Dermis blood vessel endothelial cell (primary cell): ENCODE measurements around the gene BCAS3. TPM values are rescaled to one million over a fixed set of nuclear protein-coding genes. Genes with fewer than 3 reads are reported as not detected.

Experiments used
- DNase-seq: peaks from one replicate; pipeline ENCODE4 v3.0.0; 2010
- total RNA-seq: library from RNA; depleted of rRNA; stranded (reverse); fragments of >200 nt; gene quantifications from 2 replicates; pipeline ENCODE4 v1.2.3, GENCODE V29; 2014

Gene BCAS3
- total RNA-seq, 1 donor from 2014 or later, result 27.4 TPM

- no peak for DNase-seq
Observed at GRCh38 chr17:61161615-61162134, 484.0 kb downstream of the BCAS3 start.

- DNase-seq, result no peak
Observed at GRCh38 chr17:61164517-61164916, 486.9 kb downstream of the BCAS3 start.

- no peak for DNase-seq
Observed at GRCh38 chr17:61167075-61167474, 489.4 kb downstream of the BCAS3 start.

GRCh38 chr17:61168506-61168905 is 490.9 kb downstream of the BCAS3 start:
- DNase-seq, result no peak

- DNase-seq, result no peak
Observed at GRCh38 chr17:61174310-61174709, 496.7 kb downstream of the BCAS3 start.

GRCh38 chr17:61175298-61176142 is 497.9 kb downstream of the BCAS3 start:
- DNase-seq, result no peak

- DNase-seq, result no peak
Observed at GRCh38 chr17:61177351-61177750, 499.7 kb downstream of the BCAS3 start.

- no peak for DNase-seq
Observed at GRCh38 chr17:61178284-61178683, 500.6 kb downstream of the BCAS3 start.

- DNase-seq, result no peak
Observed at GRCh38 chr17:61179380-61179806, 501.7 kb downstream of the BCAS3 start.

- no peak for DNase-seq
Observed at GRCh38 chr17:61183793-61184192, 506.1 kb downstream of the BCAS3 start.

GRCh38 chr17:61185385-61185784 is 507.7 kb downstream of the BCAS3 start:
- no peak for DNase-seq

- no peak for DNase-seq
Observed at GRCh38 chr17:61187038-61187437, 509.4 kb downstream of the BCAS3 start.

- DNase-seq, result no peak
Observed at GRCh38 chr17:61188081-61188480, 510.4 kb downstream of the BCAS3 start.

- DNase-seq, result no peak
Observed at GRCh38 chr17:61189968-61190367, 512.3 kb downstream of the BCAS3 start.

- no peak for DNase-seq
Observed at GRCh38 chr17:61196302-61196704, 518.7 kb downstream of the BCAS3 start.

GRCh38 chr17:61196799-61197198 is 519.1 kb downstream of the BCAS3 start:
- no peak for DNase-seq

- no peak for DNase-seq
Observed at GRCh38 chr17:61199431-61200338, 522.0 kb downstream of the BCAS3 start.

- no peak for DNase-seq
Observed at GRCh38 chr17:61200339-61200715, 522.7 kb downstream of the BCAS3 start.

- no peak for DNase-seq
Observed at GRCh38 chr17:61201211-61201610, 523.6 kb downstream of the BCAS3 start.

- no peak for DNase-seq
Observed at GRCh38 chr17:61202564-61202963, 524.9 kb downstream of the BCAS3 start.

- no peak for DNase-seq
Observed at GRCh38 chr17:61203671-61204131, 526.0 kb downstream of the BCAS3 start.

- DNase-seq, result no peak
Observed at GRCh38 chr17:61204456-61204855, 526.8 kb downstream of the BCAS3 start.

- no peak for DNase-seq
Observed at GRCh38 chr17:61205401-61205800, 527.8 kb downstream of the BCAS3 start.
